H9 (cell line): Measurements from ENCODE around the gene NUP214. TPM values are rescaled to one million over a fixed set of nuclear protein-coding genes. Genes with fewer than 3 reads are reported as not detected.

Source experiments
- DNase-seq: peaks from one replicate; pipeline ENCODE4 v3.0.0-alpha.2; 2017
- H2AFZ ChIP-seq: one replicate; pipeline ENCODE4 v1.6.1; 2013; ENCODE audit warnings: mild to moderate bottlenecking, low read length, control low read depth, moderate library complexity
- H2AK5ac ChIP-seq: 2 replicates; pipeline ENCODE4 v1.6.1; 2013; ENCODE audit warnings: low read length, control low read depth, mixed read lengths; ENCODE audit not compliant: insufficient read length
- H2BK120ac ChIP-seq: one replicate; pipeline ENCODE4 v1.6.1; 2013; ENCODE audit warnings: low read depth, mild to moderate bottlenecking, low read length, control low read depth, inconsistent platforms; ENCODE audit not compliant: poor library complexity, severe bottlenecking
- H2BK12ac ChIP-seq: 2 replicates; pipeline ENCODE4 v1.6.1; 2013; ENCODE audit warnings: low read length, control low read depth, mixed read lengths, low read depth; ENCODE audit not compliant: insufficient read length
- H2BK15ac ChIP-seq: 2 replicates; pipeline ENCODE4 v1.6.1; 2013; ENCODE audit warnings: low read depth, low read length, control low read depth
- H2BK20ac ChIP-seq: one replicate; pipeline ENCODE4 v1.6.1; 2013; ENCODE audit warnings: low read depth, mild to moderate bottlenecking, low read length, control low read depth, inconsistent platforms; ENCODE audit not compliant: poor library complexity, severe bottlenecking
- H2BK5ac ChIP-seq: 2 replicates; pipeline ENCODE4 v1.6.1; 2013; ENCODE audit warnings: low read length, control low read depth, mixed read lengths; ENCODE audit not compliant: insufficient read length
- H3K14ac ChIP-seq: 2 replicates; pipeline ENCODE4 v1.6.1; 2013; ENCODE audit warnings: low read length, control low read depth; ENCODE audit not compliant: insufficient read depth
- H3K18ac ChIP-seq: 2 replicates; pipeline ENCODE4 v1.6.1; 2013; ENCODE audit warnings: low read depth, mild to moderate bottlenecking, mixed read lengths, low read length, control low read depth; ENCODE audit not compliant: insufficient read length
- H3K23ac ChIP-seq: 2 replicates; pipeline ENCODE4 v1.6.1; 2013; ENCODE audit warnings: low read length, control low read depth, mixed read lengths, low read depth; ENCODE audit not compliant: insufficient read length
- H3K23me2 ChIP-seq: 2 replicates; pipeline ENCODE4 v1.6.1; 2013; ENCODE audit warnings: low read depth, mild to moderate bottlenecking, mixed read lengths, low read length, control low read depth; ENCODE audit not compliant: insufficient read length, poor library complexity, severe bottlenecking
- H3K27ac ChIP-seq: 2 replicates; pipeline ENCODE4 v1.5.1; 2013; ENCODE audit warnings: low read length, control low read depth, mixed read lengths, low read depth; ENCODE audit not compliant: insufficient read length
- H3K27me3 ChIP-seq: 2 replicates; pipeline ENCODE4 v1.6.1; 2013; ENCODE audit warnings: low read length, control low read depth, inconsistent platforms; ENCODE audit not compliant: insufficient read depth
- H3K4ac ChIP-seq: 2 replicates; pipeline ENCODE4 v1.6.1; 2013; ENCODE audit warnings: low read depth, mild to moderate bottlenecking, control low read depth, inconsistent platforms, low read length, moderate library complexity
- H3K4me1 ChIP-seq: 2 replicates; pipeline ENCODE4 v1.6.1; 2013; ENCODE audit warnings: low read length, control low read depth, inconsistent platforms; ENCODE audit not compliant: insufficient read depth
- H3K4me2 ChIP-seq: 2 replicates; pipeline ENCODE4 v1.6.1; 2013; ENCODE audit warnings: low read length, control low read depth, mixed read lengths; ENCODE audit not compliant: insufficient read length, insufficient read depth
- H3K56ac ChIP-seq: 2 replicates; pipeline ENCODE4 v1.6.1; 2013; ENCODE audit warnings: low read depth, mild to moderate bottlenecking, mixed read lengths, low read length, control low read depth; ENCODE audit not compliant: insufficient read length
- H3K79me1 ChIP-seq: 2 replicates; pipeline ENCODE4 v1.6.1; 2013; ENCODE audit warnings: low read depth, mild to moderate bottlenecking, moderate library complexity, low read length, control low read depth, inconsistent platforms; ENCODE audit not compliant: insufficient read depth, poor library complexity, severe bottlenecking
- H3K79me2 ChIP-seq: 2 replicates; pipeline ENCODE4 v1.6.1; 2013; ENCODE audit warnings: low read length, control low read depth, inconsistent platforms; ENCODE audit not compliant: insufficient read depth
- H3K9ac ChIP-seq: 2 replicates; pipeline ENCODE4 v1.6.1; 2013; ENCODE audit warnings: low read length, control low read depth, mixed read lengths; ENCODE audit not compliant: insufficient read length; ENCODE audit errors: extremely low read depth
- H3K9me3 ChIP-seq: one replicate; pipeline ENCODE4 v1.6.1; 2013; ENCODE audit warnings: low read depth, low read length, inconsistent platforms; ENCODE audit not compliant: control insufficient read depth
- H3T11ph ChIP-seq: one replicate; pipeline ENCODE4 v1.6.1; 2013; ENCODE audit warnings: mild to moderate bottlenecking, low read length, control low read depth, inconsistent platforms
- H4K20me1 ChIP-seq: one replicate; pipeline ENCODE4 v1.6.1; 2013; ENCODE audit not compliant: control insufficient read depth, insufficient read length, insufficient read depth
- H4K5ac ChIP-seq: 2 replicates; pipeline ENCODE4 v1.6.1; 2013; ENCODE audit warnings: low read depth, mild to moderate bottlenecking, mixed read lengths, low read length, control low read depth; ENCODE audit not compliant: insufficient read length
- H4K8ac ChIP-seq: replicated peaks from 2 replicates; pipeline ENCODE4 v1.6.1; 2013; ENCODE audit warnings: low read length, control low read depth, mixed read lengths, low read depth; ENCODE audit not compliant: insufficient read length
- H4K91ac ChIP-seq: 2 replicates; pipeline ENCODE4 v1.6.1; 2013; ENCODE audit warnings: low read depth, mild to moderate bottlenecking, moderate library complexity, mixed read lengths, low read length, control low read depth; ENCODE audit not compliant: insufficient read length
- H3K27ac Mint-ChIP-seq, 3 experiments: 2 replicates in 2 of 3; 3 replicates in 1 of 3; pipeline ENCODE4 v1.8.0; 2020 to 2021; ENCODE audit warnings: mixed read lengths in 3 of 3, mild to moderate bottlenecking in 1 of 3, moderate library complexity in 1 of 3
- H3K27me3 Mint-ChIP-seq: 2 replicates; pipeline ENCODE4 v1.8.0; 2021; ENCODE audit warnings: low read depth, mild to moderate bottlenecking, moderate library complexity, mixed read lengths
- H3K36me3 Mint-ChIP-seq, 3 experiments: 2 replicates in 2 of 3; 3 replicates in 1 of 3; pipeline ENCODE4 v1.8.0; 2020 to 2021; ENCODE audit warnings: low read depth in 3 of 3, mixed read lengths in 3 of 3; ENCODE audit not compliant: insufficient read depth in 1 of 3
- H3K4me1 Mint-ChIP-seq, 2 experiments: 2 replicates each; pipeline ENCODE4 v1.8.0; 2020; ENCODE audit warnings: mixed read lengths in 2 of 2
- H3K4me3 Mint-ChIP-seq, 2 experiments: 2 replicates in 1 of 2; 3 replicates in 1 of 2; pipeline ENCODE4 v1.8.0; 2020 to 2021; ENCODE audit warnings: mild to moderate bottlenecking in 2 of 2, mixed read lengths in 2 of 2, moderate library complexity in 1 of 2
- H3K9me3 Mint-ChIP-seq, 2 experiments: 2 replicates in 1 of 2; 3 replicates in 1 of 2; pipeline ENCODE4 v1.8.0; 2020; ENCODE audit warnings: mild to moderate bottlenecking in 2 of 2, mixed read lengths in 2 of 2, moderate library complexity in 1 of 2
- WGBS: extraction: QIAGEN DNeasy Blood & Tissue Kit; methylation state at CpG from one replicate; pipeline ENCODE4 v1.1.7; 2013; ENCODE audit warnings: missing lambda C conversion rate, low lambda C conversion rate, mixed read lengths; ENCODE audit not compliant: insufficient read length; ENCODE audit errors: extremely low coverage; 5-methylcytosine and 5-hydroxymethylcytosine counted together
- total RNA-seq: library from RNA; stranded (reverse); gene quantifications from 2 replicates; pipeline ENCODE4 v1.2.1, GENCODE V29; 2021
- TF ChIP-seq, protein P1 (sequence below): fragments of 200-600 bp; sonication (generic); conservative IDR thresholded peaks from 3 replicates; pipeline ENCODE4 v1.8.0; 2021; ENCODE audit warnings: antibody characterized with exemption, mild to moderate bottlenecking

NUP214 gene
- total RNA-seq, 1 experiment from 2014 or later, result 53.8 TPM

DNA sequence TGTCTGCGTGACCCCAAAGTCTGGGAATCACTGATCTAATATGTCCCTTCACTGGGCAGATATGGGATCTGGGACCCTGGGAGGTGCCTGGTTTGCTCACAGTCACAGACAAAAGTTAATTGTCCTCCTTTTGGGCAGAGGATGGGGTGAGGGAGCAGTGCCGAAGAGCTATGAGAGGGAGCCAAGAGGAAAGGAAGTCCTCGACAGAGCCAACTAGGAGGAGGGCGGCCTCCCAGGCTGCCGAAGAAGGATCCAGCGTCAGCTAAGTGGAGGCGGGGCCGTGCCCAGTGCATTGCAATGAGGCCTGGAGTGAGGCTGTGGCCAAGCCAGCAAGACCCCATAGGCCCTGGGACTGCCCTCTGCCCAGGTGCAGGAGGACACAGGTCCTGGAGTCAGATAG, 17.6 kb upstream of the NUP214 start:
- no peak overlapping the region for H3K27ac ChIP-seq
- H4K20me1 ChIP-seq, result peaks cover 2% of the 10 kb centered on the region
- no peak overlapping the region for H2AK5ac ChIP-seq
- no peak overlapping the region for H3K18ac ChIP-seq
- H3K9me3 ChIP-seq, result no peaks in the 10 kb centered on the region
- H2BK120ac ChIP-seq, result no peak overlapping the region
- H2BK20ac ChIP-seq, result no peak overlapping the region
- H3K4ac ChIP-seq, result no peak overlapping the region
- no peak overlapping the region for H2BK12ac ChIP-seq
- Mint-ChIP-seq H3K4me3 (no peak overlapping the region), H3K9me3 (no peaks in the 10 kb centered on the region; a peak in 1 of 5 replicates), H3K36me3 (peaks cover 41 to 70% (median 44%) of the 10 kb centered on the region in 3 experiments), H3K27me3 (no peaks in the 10 kb centered on the region), H3K4me1 (peaks cover 40 to 49% of the 10 kb centered on the region in 2 experiments), H3K27ac (peak overlapping the region; percentile 49 to 89 (median 55); a peak in 4 of 7 replicates)
- peaks cover 6% of the 10 kb centered on the region; the same call in 1 of the 2 replicates for H3K4me1 ChIP-seq
- H3T11ph ChIP-seq, result no peak overlapping the region
- H3K79me2 ChIP-seq, result no peaks in the 10 kb centered on the region
- no CpG with 5 or more reads among the region's 8 CpGs for WGBS
- H3K23me2 ChIP-seq, result no peaks in the 10 kb centered on the region
- H3K4me2 ChIP-seq, result no peak overlapping the region
- no peak overlapping the region for H3K9ac ChIP-seq
- no peak overlapping the region for H4K8ac ChIP-seq
- H4K5ac ChIP-seq, result no peak overlapping the region
- no peak overlapping the region for H2AFZ ChIP-seq
- H3K56ac ChIP-seq, result no peak overlapping the region
- H3K79me1 ChIP-seq, result no peaks in the 10 kb centered on the region
- no peak overlapping the region for H3K14ac ChIP-seq
- TF ChIP-seq, protein P1, sequence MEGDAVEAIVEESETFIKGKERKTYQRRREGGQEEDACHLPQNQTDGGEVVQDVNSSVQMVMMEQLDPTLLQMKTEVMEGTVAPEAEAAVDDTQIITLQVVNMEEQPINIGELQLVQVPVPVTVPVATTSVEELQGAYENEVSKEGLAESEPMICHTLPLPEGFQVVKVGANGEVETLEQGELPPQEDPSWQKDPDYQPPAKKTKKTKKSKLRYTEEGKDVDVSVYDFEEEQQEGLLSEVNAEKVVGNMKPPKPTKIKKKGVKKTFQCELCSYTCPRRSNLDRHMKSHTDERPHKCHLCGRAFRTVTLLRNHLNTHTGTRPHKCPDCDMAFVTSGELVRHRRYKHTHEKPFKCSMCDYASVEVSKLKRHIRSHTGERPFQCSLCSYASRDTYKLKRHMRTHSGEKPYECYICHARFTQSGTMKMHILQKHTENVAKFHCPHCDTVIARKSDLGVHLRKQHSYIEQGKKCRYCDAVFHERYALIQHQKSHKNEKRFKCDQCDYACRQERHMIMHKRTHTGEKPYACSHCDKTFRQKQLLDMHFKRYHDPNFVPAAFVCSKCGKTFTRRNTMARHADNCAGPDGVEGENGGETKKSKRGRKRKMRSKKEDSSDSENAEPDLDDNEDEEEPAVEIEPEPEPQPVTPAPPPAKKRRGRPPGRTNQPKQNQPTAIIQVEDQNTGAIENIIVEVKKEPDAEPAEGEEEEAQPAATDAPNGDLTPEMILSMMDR, result no peak
- no peaks in the 10 kb centered on the region for H3K27me3 ChIP-seq
- no peak overlapping the region for H4K91ac ChIP-seq
- no peak overlapping the region for H2BK15ac ChIP-seq
- no peak overlapping the region for H3K23ac ChIP-seq
- H2BK5ac ChIP-seq, result no peak overlapping the region
- no peak for DNase-seq
